K562 (cell line): ENCODE measurements around the gene LDB1. TPM values are rescaled to one million over a fixed set of nuclear protein-coding genes. Genes with fewer than 3 reads are reported as not detected.
A peak's percentile ranks its signal among the peaks of the same experiment; 100 is the strongest.

ENCODE experiments used
- DPF2 ChIP-seq: fragments of 450-650 bp; IDR thresholded peaks from 2 replicates; pipeline ENCODE4 v1.6.1; 2016
- EHMT2 ChIP-seq: fragments of 450-650 bp; IDR thresholded peaks from 2 replicates; pipeline ENCODE4 v1.6.1; 2018; ENCODE audit warnings: antibody characterized with exemption
- HNRNPUL1 ChIP-seq: fragments of 200-400 bp; formaldehyde crosslinking; IDR thresholded peaks from 2 replicates; pipeline ENCODE4 v1.6.1; 2017; ENCODE audit warnings: low read length
- JUND ChIP-seq, 2 experiments: IDR thresholded peaks; 2 replicates in 1 of 2; 3 replicates in 1 of 2; pipeline ENCODE4 v1.6.1; 2011; ENCODE audit warnings: borderline replicate concordance in 2 of 2, low read depth in 2 of 2, low read length in 2 of 2, improper control_type of control experiment in 1 of 2, missing biosample characterization in 1 of 2, missing genetic modification characterization in 1 of 2, missing genetic modification reagents in 1 of 2
- MAFF ChIP-seq: IDR thresholded peaks from 2 replicates; pipeline ENCODE4 v1.6.1; 2012; ENCODE audit warnings: low read length, improper control_type of control experiment
- MYBL2 ChIP-seq, 2 experiments: fragments of 450-650 bp in 1 of 2; sonication (generic) in 1 of 2; formaldehyde crosslinking in 1 of 2; IDR thresholded peaks; 2 replicates each; pipeline versions ENCODE4 v1.6.1 to v1.8.1; 2017 to 2022; ENCODE audit warnings: borderline replicate concordance in 1 of 2, inconsistent platforms in 1 of 2, low read depth in 1 of 2, mild to moderate bottlenecking in 1 of 2, missing genetic modification reagents in 1 of 2, moderate library complexity in 1 of 2
- NCOA4 ChIP-seq: fragments of 450-650 bp; IDR thresholded peaks from 2 replicates; pipeline ENCODE4 v1.6.1; 2018; ENCODE audit warnings: mild to moderate bottlenecking; ENCODE audit not compliant: partially characterized antibody
- POLR2AphosphoS5 ChIP-seq: IDR thresholded peaks from 2 replicates; pipeline ENCODE4 v1.6.1; 2011; ENCODE audit warnings: mild to moderate bottlenecking, low read depth, low read length, moderate library complexity; ENCODE audit not compliant: control insufficient read depth, insufficient read depth
- PRMT5 ChIP-seq: sonication (generic); formaldehyde crosslinking; IDR thresholded peaks from 2 replicates; pipeline ENCODE4 v1.5.0; 2020; ENCODE audit warnings: missing genetic modification reagents
- RBFOX2 ChIP-seq: fragments of 200-400 bp; formaldehyde crosslinking; IDR thresholded peaks from 2 replicates; pipeline ENCODE4 v1.6.1; 2017; ENCODE audit warnings: low read depth, mild to moderate bottlenecking, low read length, moderate library complexity
- SOX6 ChIP-seq: fragments of 450-650 bp; IDR thresholded peaks from 2 replicates; pipeline ENCODE4 v1.6.1; 2014; ENCODE audit warnings: mild to moderate bottlenecking
- TBL1XR1 ChIP-seq, 2 experiments: IDR thresholded peaks; 2 replicates each; pipeline ENCODE4 v1.6.1; 2012; ENCODE audit warnings: improper control_type of control experiment in 2 of 2, low read length in 2 of 2, mild to moderate bottlenecking in 1 of 2
- TBP ChIP-seq: optimal IDR thresholded peaks from 2 replicates; pipeline ENCODE3; 2011; ENCODE audit warnings: low read depth, low read length, improper control_type of control experiment
- ZMIZ1 ChIP-seq, 2 experiments: fragments of 150-350 bp in 1 of 2; IDR thresholded peaks; 2 replicates each; pipeline ENCODE4 v1.6.1; 2012 to 2016; ENCODE audit warnings: low read depth in 2 of 2, low read length in 2 of 2, mild to moderate bottlenecking in 1 of 2, moderate library complexity in 1 of 2
- ZNF224 ChIP-seq: sonication (generic); formaldehyde crosslinking; IDR thresholded peaks from 2 replicates; pipeline ENCODE4 v1.8.0; 2022; ENCODE audit warnings: mild to moderate bottlenecking, missing genetic modification reagents
- polyA plus RNA-seq, 8 experiments: library from polyadenylated mRNA; depleted of rRNA in 4 of 8; stranded (reverse) in 5 of 8; unstranded in 3 of 8; fragments of >200 nt; fragmentation: Nextera tagmentation in 2 of 8; fragmentation: Illumina TruSeq in 1 of 8; extraction: Ambion mirVana in 2 of 8; extraction: Trizol in 1 of 8; gene quantifications; 2 replicates each; pipeline versions ENCODE4 v1.2.1 to v1.2.3, GENCODE V29; 2011 to 2014; ENCODE audit warnings: inconsistent platforms in 1 of 8, missing spikeins in 1 of 8
- total RNA-seq, 7 experiments: library from RNA; depleted of rRNA in 6 of 7; stranded (reverse); fragments of >200 nt in 6 of 7; fragmentation: Illumina TruSeq in 2 of 7; extraction: Trizol in 2 of 7; gene quantifications; 2 replicates each; pipeline versions ENCODE4 v1.2.1 to v1.2.3, GENCODE V29; 2011 to 2021; ENCODE audit warnings: low replicate concordance in 1 of 7
- TF ChIP-seq, protein P1 (sequence below), 3 experiments: fragments of 200-800 bp in 1 of 3; fragments of 250-450 bp in 1 of 3; fragments of 450-650 bp in 1 of 3; sonication (Bioruptor Pico) in 1 of 3; sonication (Bioruptor generic) in 1 of 3; formaldehyde crosslinking in 1 of 3; IDR thresholded peaks; 2 replicates each; pipeline versions ENCODE4 v1.6.1 to v1.8.0; 2016 to 2022; ENCODE audit warnings: mild to moderate bottlenecking in 2 of 3, missing genetic modification characterization in 2 of 3, missing compliant biosample characterization in 1 of 3, moderate library complexity in 1 of 3
- TF ChIP-seq, protein P2 (sequence below): sonication (generic); formaldehyde crosslinking; IDR thresholded peaks from 2 replicates; pipeline ENCODE4 v1.8.1; 2023; ENCODE audit warnings: mild to moderate bottlenecking, missing genetic modification reagents

Gene LDB1
- total and polyA plus RNA-seq, 9 of the 15 experiments (the other 6 are each of a cell fraction or from before 2014, with no cell fraction given) = 1.9 to 137 (median 105) TPM

GRCh38 chr10:102112210-102112817 is 7.9 kb downstream of the LDB1 start (continued):
- TF ChIP-seq ZNF224 (CRISPR knock-in tag) (no peak), POLR2AphosphoS5 (peak; percentile 93), NCOA4 (no peak), TBP (peak; percentile 72), ZMIZ1 (IDR thresholded peaks at IDR 0.05; ENCODE audit: low read depth in 2 of 2, low read length in 2 of 2) (peak in 1 of 2 experiments; percentile 76; a peak in 2 of 4 replicates), TBL1XR1 (IDR thresholded peaks at IDR 0.05; ENCODE audit: low read length in 2 of 2) (peak; percentile 66 to 87; a peak in 2 of 4 replicates), MAFF (no peak), EHMT2 (0 out of 2 replicates have a peak, but pooled peaks have one; percentile 32), HNRNPUL1 (no peak), JUND (IDR thresholded peaks at IDR 0.05; ENCODE audit: borderline replicate concordance, low read depth, low read length) (peak; percentile 42; the same call in 1 of the 2 replicates), JUND (tag; IDR thresholded peaks at IDR 0.05; ENCODE audit: borderline replicate concordance, low read depth, low read length) (no peak; the same call in 2 of the 3 replicates), MYBL2 (IDR thresholded peaks at IDR 0.05; ENCODE audit: low read depth) (no peak), MYBL2 (CRISPR knock-in tag; IDR thresholded peaks at IDR 0.05; ENCODE audit: borderline replicate concordance) (no peak), PRMT5 (CRISPR knock-in tag) (no peak), DPF2 (peak; percentile 90), RBFOX2 (no peak), SOX6 (peak; percentile 88)
- TF ChIP-seq, protein P1, sequence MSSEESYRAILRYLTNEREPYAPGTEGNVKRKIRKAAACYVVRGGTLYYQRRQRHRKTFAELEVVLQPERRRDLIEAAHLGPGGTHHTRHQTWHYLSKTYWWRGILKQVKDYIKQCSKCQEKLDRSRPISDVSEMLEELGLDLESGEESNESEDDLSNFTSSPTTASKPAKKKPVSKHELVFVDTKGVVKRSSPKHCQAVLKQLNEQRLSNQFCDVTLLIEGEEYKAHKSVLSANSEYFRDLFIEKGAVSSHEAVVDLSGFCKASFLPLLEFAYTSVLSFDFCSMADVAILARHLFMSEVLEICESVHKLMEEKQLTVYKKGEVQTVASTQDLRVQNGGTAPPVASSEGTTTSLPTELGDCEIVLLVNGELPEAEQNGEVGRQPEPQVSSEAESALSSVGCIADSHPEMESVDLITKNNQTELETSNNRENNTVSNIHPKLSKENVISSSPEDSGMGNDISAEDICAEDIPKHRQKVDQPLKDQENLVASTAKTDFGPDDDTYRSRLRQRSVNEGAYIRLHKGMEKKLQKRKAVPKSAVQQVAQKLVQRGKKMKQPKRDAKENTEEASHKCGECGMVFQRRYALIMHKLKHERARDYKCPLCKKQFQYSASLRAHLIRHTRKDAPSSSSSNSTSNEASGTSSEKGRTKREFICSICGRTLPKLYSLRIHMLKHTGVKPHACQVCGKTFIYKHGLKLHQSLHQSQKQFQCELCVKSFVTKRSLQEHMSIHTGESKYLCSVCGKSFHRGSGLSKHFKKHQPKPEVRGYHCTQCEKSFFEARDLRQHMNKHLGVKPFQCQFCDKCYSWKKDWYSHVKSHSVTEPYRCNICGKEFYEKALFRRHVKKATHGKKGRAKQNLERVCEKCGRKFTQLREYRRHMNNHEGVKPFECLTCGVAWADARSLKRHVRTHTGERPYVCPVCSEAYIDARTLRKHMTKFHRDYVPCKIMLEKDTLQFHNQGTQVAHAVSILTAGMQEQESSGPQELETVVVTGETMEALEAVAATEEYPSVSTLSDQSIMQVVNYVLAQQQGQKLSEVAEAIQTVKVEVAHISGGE (CRISPR knock-in tag; IDR thresholded peaks at IDR 0.05) = peak in 1 of 3 experiments; percentile 58; a peak in 1 of 6 replicates
- TF ChIP-seq, protein P2, sequence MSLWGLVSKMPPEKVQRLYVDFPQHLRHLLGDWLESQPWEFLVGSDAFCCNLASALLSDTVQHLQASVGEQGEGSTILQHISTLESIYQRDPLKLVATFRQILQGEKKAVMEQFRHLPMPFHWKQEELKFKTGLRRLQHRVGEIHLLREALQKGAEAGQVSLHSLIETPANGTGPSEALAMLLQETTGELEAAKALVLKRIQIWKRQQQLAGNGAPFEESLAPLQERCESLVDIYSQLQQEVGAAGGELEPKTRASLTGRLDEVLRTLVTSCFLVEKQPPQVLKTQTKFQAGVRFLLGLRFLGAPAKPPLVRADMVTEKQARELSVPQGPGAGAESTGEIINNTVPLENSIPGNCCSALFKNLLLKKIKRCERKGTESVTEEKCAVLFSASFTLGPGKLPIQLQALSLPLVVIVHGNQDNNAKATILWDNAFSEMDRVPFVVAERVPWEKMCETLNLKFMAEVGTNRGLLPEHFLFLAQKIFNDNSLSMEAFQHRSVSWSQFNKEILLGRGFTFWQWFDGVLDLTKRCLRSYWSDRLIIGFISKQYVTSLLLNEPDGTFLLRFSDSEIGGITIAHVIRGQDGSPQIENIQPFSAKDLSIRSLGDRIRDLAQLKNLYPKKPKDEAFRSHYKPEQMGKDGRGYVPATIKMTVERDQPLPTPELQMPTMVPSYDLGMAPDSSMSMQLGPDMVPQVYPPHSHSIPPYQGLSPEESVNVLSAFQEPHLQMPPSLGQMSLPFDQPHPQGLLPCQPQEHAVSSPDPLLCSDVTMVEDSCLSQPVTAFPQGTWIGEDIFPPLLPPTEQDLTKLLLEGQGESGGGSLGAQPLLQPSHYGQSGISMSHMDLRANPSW (CRISPR knock-in tag) = no peak
